Measurements from ENCODE around the gene STARD8.

DNA sequence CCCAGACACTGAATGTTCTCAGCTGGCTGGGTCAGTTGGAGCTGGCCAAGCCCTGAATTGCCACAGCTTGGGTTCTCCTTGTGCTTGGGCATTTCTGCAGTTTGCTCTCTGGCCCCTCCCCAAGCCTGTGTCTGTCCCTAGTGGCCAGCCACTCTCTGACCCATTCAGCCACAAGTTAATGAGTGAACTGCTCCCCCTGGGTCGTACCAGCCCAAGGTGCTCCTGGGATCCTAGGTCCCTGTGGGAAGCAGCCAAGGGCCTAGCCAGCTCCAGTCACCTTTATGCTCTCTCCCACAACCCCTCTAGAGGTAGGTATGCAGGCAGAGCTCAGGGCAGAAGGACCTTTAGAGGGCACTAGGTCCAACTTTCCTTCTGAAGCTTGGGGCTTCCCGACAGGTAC, 51.5 kb downstream of the STARD8 start:
- TF ChIP-seq, protein P1, sequence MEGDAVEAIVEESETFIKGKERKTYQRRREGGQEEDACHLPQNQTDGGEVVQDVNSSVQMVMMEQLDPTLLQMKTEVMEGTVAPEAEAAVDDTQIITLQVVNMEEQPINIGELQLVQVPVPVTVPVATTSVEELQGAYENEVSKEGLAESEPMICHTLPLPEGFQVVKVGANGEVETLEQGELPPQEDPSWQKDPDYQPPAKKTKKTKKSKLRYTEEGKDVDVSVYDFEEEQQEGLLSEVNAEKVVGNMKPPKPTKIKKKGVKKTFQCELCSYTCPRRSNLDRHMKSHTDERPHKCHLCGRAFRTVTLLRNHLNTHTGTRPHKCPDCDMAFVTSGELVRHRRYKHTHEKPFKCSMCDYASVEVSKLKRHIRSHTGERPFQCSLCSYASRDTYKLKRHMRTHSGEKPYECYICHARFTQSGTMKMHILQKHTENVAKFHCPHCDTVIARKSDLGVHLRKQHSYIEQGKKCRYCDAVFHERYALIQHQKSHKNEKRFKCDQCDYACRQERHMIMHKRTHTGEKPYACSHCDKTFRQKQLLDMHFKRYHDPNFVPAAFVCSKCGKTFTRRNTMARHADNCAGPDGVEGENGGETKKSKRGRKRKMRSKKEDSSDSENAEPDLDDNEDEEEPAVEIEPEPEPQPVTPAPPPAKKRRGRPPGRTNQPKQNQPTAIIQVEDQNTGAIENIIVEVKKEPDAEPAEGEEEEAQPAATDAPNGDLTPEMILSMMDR (IDR thresholded peaks at IDR 0.05; ENCODE audit: extremely low read depth in 1 of 2, insufficient read depth in 1 of 2, low read depth in 1 of 2, low read length in 2 of 2) = no peak
- no peak for TF ChIP-seq POLR2A (IDR thresholded peaks at IDR 0.05; ENCODE audit: low read depth, low read length)
- no peak for TF ChIP-seq GATA2 (IDR thresholded peaks at IDR 0.05; ENCODE audit: insufficient read depth, insufficient read length, low read depth, low read length)
- no peak for TF ChIP-seq POLR2AphosphoS5 (IDR thresholded peaks at IDR 0.05; ENCODE audit: insufficient read depth, low read depth, low read length)
- TF ChIP-seq, protein P2, sequence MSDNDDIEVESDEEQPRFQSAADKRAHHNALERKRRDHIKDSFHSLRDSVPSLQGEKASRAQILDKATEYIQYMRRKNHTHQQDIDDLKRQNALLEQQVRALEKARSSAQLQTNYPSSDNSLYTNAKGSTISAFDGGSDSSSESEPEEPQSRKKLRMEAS (IDR thresholded peaks at IDR 0.05; ENCODE audit: insufficient read depth, insufficient read length) = no peak
